HG02943 (cell line): ENCODE measurements around the gene OR2L5.

ENCODE experiments used
- ATAC-seq: cut with Tn5 transposase; IDR thresholded peaks from one replicate; pipeline ENCODE4 v1.9.1; 2021; ENCODE audit warnings: mild to moderate bottlenecking, low read depth, moderate library complexity; ENCODE audit not compliant: unreplicated experiment

Gene OR2L5, protein sequence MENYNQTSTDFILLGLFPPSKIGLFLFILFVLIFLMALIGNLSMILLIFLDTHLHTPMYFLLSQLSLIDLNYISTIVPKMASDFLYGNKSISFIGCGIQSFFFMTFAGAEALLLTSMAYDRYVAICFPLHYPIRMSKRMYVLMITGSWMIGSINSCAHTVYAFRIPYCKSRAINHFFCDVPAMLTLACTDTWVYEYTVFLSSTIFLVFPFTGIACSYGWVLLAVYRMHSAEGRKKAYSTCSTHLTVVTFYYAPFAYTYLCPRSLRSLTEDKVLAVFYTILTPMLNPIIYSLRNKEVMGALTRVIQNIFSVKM

DNA sequence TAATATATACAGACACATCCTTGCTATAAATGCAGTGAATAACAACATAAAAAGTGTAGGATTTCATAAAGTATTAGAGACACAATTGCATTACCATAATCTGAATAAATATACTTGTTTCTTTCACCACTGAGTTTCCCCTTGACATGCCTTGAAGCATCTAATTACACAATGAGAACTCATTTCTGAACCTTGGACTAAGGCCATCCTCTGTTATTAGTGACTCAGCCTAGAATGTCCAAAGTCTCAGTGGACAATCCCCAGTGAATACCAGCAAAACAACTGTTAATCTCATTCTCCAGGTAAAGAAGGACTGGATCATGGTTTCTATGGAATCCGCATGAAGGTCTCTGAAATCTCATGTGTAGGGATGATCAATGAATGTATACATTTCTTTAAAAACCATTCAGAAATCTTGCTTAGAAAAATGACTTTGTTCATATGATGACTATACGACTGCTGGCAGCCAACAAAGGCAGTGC is at the start of gene OR2L5:
Gene OR2L5 (plus strand): TSS at position 432 of the 482 bp plus-strand sequence. CDS start 8,288 bp downstream, outside the sequence.
- ATAC-seq, result no peak

GRCh38 chr1:247964933-247965332 is 48.5 kb upstream of the OR2L5 start, which contains the start of gene OR2AK2:
TSS of gene OR2AK2 (plus strand) at chr1:247965233. CDS start at chr1:247965377, 144 bp downstream.
- ATAC-seq, result no peak

- peak; percentile 89 for ATAC-seq
Measured at GRCh38 chr1:247966532-247967204, 46.8 kb upstream of the OR2L5 start.

- ATAC-seq, result no peak
Measured at GRCh38 chr1:247992986-247993385, 20.5 kb upstream of the OR2L5 start.

DNA sequence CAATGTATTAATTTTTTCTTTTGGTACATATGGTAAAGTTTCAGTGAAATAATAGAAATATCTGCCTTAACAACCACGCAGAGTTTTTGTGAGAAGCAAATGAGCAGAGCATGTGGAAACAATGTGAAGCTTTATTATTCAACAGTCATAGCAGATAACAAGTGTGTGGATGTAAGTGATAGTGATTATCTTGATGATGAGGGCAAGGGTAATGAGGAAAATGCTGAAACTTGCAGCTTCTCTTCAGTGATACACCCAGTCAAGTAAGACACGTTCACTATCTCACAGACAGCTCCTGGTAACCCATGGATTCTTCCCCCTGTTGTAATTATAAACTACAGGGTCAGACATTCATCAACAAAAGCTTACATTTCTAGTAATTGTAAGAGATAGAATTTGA is 14.6 kb upstream of the OR2L5 start:
- no peak for ATAC-seq

- no peak for ATAC-seq
Measured at GRCh38 chr1:248000169-248000568, 13.3 kb upstream of the OR2L5 start.

DNA sequence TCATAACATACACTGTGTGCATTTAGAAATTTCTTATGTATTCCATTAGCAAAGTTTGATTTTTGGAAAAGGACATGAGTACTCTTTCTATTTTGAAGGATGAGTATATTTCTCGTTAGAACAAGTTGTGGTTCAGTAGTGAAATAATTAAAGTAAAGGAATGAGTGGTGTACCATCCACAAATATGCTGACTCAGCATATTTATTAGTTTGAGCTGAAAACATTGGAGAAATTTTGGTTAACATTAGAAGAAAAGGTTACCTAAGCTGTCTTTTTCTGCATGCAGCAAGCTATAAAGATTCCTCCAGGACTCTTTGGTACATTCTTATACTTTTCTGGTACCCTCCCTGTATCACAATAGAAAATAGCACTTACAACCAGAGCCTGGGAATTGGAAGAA is 5.7 kb upstream of the OR2L5 start:
- ATAC-seq, result no peak

- no peak for ATAC-seq
Measured at GRCh38 chr1:248009681-248010080, 3.8 kb upstream of the OR2L5 start.

- no peak for ATAC-seq
Measured at GRCh38 chr1:248015803-248016202, 2.3 kb downstream of the OR2L5 start.

GRCh38 chr1:248029770-248030169 is 16.3 kb downstream of the OR2L5 start, which contains the start of gene OR2L2:
TSS of gene OR2L2 (plus strand) at chr1:248030070. CDS start at chr1:248038268, 8,198 bp downstream.
- ATAC-seq, result no peak

GRCh38 chr1:248045209-248045608 is 31.7 kb downstream of the OR2L5 start:
- no peak for ATAC-seq

DNA sequence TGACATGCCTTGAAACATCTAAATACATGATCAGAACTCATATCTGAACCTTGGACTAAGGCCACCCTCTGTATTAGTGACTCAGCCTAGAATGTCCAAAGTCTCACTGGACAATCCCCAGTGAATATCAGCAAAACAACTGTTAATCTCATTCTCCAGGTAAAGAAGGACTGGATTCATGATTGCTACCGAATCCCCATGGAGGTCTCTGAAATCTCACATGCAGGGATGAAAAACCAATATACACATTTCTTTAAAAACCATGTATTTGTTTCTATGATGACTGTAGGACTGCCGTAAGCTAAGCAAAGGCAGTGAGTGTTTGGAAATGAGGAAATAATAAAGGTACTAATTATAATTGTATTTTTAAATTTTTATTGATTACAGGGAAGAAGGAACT is 33.1 kb downstream of the OR2L5 start, which contains the start of gene OR2L3:
Gene OR2L3 (plus strand): TSS at position 301 of the 400 bp plus-strand sequence. CDS start 13,846 bp downstream, outside the sequence.
- ATAC-seq, result no peak

DNA sequence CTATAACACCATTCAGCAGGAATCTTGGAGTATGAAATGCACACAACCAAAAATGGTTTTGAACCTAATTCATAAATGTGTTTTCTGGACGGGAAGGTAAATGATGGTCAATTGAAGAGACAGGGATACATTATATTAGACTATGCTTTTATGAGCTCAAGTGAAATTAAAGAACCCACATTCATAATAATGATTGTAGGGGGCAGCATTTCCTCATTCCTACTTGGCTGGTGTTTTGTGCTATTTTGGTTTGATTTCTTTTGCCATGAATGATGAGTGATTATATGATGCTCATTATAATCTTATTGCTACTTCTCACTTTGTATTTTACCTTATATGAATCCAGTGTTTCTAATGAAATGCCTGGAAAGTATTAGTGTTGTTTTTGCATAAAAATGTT is 33.5 kb downstream of the OR2L5 start:
- ATAC-seq, result no peak

DNA sequence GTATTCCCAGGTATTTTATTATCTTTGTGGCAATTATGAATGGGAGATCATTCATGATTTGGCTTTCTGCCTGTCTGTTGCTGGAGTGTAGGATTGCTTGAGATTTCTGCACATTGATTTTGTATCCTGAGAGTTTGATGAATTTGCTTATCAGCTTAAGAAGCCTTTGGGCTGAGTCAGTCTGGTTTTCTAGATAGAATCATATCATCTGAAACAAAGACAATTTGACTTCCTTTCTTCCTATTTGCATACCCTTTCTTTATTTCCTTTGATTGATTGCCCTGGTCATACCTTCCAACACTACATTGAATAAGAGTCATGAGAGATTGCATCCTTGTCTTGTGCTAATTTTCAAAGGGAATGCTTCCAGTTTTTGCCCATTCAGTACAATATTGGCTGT is 41.2 kb downstream of the OR2L5 start:
- no peak for ATAC-seq

GRCh38 chr1:248055261-248055660 is 41.8 kb downstream of the OR2L5 start:
- no peak for ATAC-seq

GRCh38 chr1:248065071-248065470 is 51.6 kb downstream of the OR2L5 start:
- ATAC-seq, result no peak

DNA sequence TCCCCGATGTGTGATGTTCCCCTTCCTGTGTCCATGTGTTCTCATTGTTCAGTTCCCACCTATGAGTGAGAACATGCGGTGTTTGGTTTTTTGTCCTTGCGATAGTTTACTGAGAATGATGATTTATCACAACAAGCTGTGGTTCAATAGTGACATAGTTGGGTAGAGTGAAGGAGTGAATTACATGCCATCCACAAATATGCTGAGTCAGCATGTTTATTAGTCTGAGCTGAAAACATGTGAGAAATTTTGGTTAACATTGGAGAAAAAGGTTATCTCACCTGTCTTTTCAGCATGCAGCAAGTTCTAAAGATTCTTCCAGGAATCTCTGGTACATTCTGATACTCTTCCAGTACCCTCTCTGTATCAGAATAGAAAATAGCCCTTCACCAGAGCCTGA is 52.1 kb downstream of the OR2L5 start:
- no peak for ATAC-seq
